HEK293 (cell line): ENCODE results near the gene PLD3.
"Not testable (repeated sequence)": the region's sequence is repeated elsewhere in the genome, so short reads cannot be mapped to it uniquely, and the experiment has no call there.

Experiments
- REST ChIP-seq: fragments of 450-650 bp; formaldehyde crosslinking; IDR thresholded peaks from 2 replicates; pipeline ENCODE4 v1.5.1; 2016; ENCODE audit warnings: missing biosample characterization, missing genetic modification characterization
- SP2 ChIP-seq: fragments of 450-650 bp; formaldehyde crosslinking; IDR thresholded peaks from 2 replicates; pipeline ENCODE4 v1.5.1; 2016; ENCODE audit warnings: missing biosample characterization, missing genetic modification characterization
- ZBTB20 ChIP-seq: fragments of 450-650 bp; formaldehyde crosslinking; IDR thresholded peaks from 2 replicates; pipeline ENCODE4 v1.5.1; 2016; ENCODE audit warnings: missing biosample characterization, missing genetic modification characterization
- ZBTB21 ChIP-seq: fragments of 450-650 bp; formaldehyde crosslinking; IDR thresholded peaks from 2 replicates; pipeline ENCODE4 v1.5.1; 2017; ENCODE audit warnings: missing biosample characterization, missing genetic modification characterization
- ZNF10 ChIP-seq: fragments of 450-650 bp; formaldehyde crosslinking; IDR thresholded peaks from 2 replicates; pipeline ENCODE4 v1.5.1; 2017; ENCODE audit warnings: missing biosample characterization, missing genetic modification characterization
- ZNF121 ChIP-seq: fragments of 450-650 bp; formaldehyde crosslinking; IDR thresholded peaks from 2 replicates; pipeline ENCODE4 v1.5.1; 2016; ENCODE audit warnings: missing biosample characterization, missing genetic modification characterization
- ZNF174 ChIP-seq: fragments of 450-650 bp; formaldehyde crosslinking; IDR thresholded peaks from 2 replicates; pipeline ENCODE4 v1.5.0; 2017; ENCODE audit warnings: missing biosample characterization, mild to moderate bottlenecking, missing genetic modification characterization
- ZNF184 ChIP-seq: fragments of 450-650 bp; IDR thresholded peaks from 2 replicates; pipeline ENCODE4 v1.5.1; 2018; ENCODE audit warnings: missing biosample characterization, mild to moderate bottlenecking, missing genetic modification characterization
- ZNF19 ChIP-seq: fragments of 450-650 bp; formaldehyde crosslinking; IDR thresholded peaks from 2 replicates; pipeline ENCODE4; 2016; ENCODE audit warnings: missing biosample characterization, missing genetic modification characterization, low read depth
- ZNF423 ChIP-seq: fragments of 450-650 bp; formaldehyde crosslinking; IDR thresholded peaks from 2 replicates; pipeline ENCODE4 v1.5.1; 2016; ENCODE audit warnings: missing biosample characterization, missing genetic modification characterization
- ZNF510 ChIP-seq: fragments of 450-650 bp; formaldehyde crosslinking; IDR thresholded peaks from 2 replicates; pipeline ENCODE4 v1.5.1; 2018; ENCODE audit warnings: mild to moderate bottlenecking, missing genetic modification characterization, missing biosample characterization; ENCODE audit not compliant: insufficient replicate concordance
- ZNF629 ChIP-seq: fragments of 450-650 bp; formaldehyde crosslinking; IDR thresholded peaks from 2 replicates; pipeline ENCODE4 v1.5.1; 2017; ENCODE audit warnings: missing biosample characterization, missing genetic modification characterization
- ZNF768 ChIP-seq: fragments of 450-650 bp; formaldehyde crosslinking; IDR thresholded peaks from 2 replicates; pipeline ENCODE4 v1.5.1; 2018; ENCODE audit warnings: missing biosample characterization, mild to moderate bottlenecking, missing genetic modification characterization
- TF ChIP-seq, protein P1 (sequence below): fragments of 450-650 bp; formaldehyde crosslinking; IDR thresholded peaks from 2 replicates; pipeline ENCODE4 v1.5.1; 2016; ENCODE audit warnings: missing biosample characterization, missing genetic modification characterization

DNA sequence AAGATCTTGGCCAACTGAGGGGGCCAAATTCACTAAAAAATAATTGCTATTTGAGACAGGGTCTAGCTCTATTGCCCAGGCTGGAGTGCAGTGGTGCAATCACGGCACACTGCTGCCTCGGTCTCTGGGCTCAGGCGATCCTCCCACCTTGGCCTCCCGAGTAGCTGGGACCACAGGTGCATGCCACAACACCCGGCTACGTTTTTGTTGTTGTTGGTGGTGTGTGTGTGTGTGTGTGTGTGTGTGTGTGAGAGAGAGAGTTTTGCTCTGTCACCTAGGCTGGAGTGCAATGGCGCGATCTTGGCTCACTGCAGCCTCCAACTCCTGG is 60.1 kb downstream of the PLD3 start:
- TF ChIP-seq ZNF121 (tag by site-specific recombination), result peak; percentile 98
- TF ChIP-seq ZNF629 (tag by site-specific recombination); ZNF10 (tag by site-specific recombination); ZBTB20 (tag by site-specific recombination); ZNF510 (tag by site-specific recombination); REST (tag by site-specific recombination); ZNF19 (tag by site-specific recombination); SP2 (tag by site-specific recombination); ZBTB21 (tag by site-specific recombination); ZNF768 (tag by site-specific recombination); ZNF184 (tag by site-specific recombination); ZNF423; ZNF174 (tag by site-specific recombination): not testable (repeated sequence)
- TF ChIP-seq, protein P1, sequence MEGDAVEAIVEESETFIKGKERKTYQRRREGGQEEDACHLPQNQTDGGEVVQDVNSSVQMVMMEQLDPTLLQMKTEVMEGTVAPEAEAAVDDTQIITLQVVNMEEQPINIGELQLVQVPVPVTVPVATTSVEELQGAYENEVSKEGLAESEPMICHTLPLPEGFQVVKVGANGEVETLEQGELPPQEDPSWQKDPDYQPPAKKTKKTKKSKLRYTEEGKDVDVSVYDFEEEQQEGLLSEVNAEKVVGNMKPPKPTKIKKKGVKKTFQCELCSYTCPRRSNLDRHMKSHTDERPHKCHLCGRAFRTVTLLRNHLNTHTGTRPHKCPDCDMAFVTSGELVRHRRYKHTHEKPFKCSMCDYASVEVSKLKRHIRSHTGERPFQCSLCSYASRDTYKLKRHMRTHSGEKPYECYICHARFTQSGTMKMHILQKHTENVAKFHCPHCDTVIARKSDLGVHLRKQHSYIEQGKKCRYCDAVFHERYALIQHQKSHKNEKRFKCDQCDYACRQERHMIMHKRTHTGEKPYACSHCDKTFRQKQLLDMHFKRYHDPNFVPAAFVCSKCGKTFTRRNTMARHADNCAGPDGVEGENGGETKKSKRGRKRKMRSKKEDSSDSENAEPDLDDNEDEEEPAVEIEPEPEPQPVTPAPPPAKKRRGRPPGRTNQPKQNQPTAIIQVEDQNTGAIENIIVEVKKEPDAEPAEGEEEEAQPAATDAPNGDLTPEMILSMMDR (tag by site-specific recombination), result not testable (repeated sequence)
